ENCODE results near the gene CADM1. TPM values are rescaled to one million over a fixed set of nuclear protein-coding genes. Genes with fewer than 3 reads are reported as not detected.

CADM1 gene
- polyA plus RNA-seq (ENCODE audit: insufficient read length in 3 of 3) = 100 to 1,000 TPM; 122 to 132 (median 131) TPM
- long read RNA-seq, donor 1, transcript CADM1-222 (10 exons, 1,246 nt) = major isoform, 15 of 67 reads
- long read RNA-seq, donor 1, transcript CADM1-220 (2 exons, 734 nt) = minor isoform, 7 of 67 reads
- long read RNA-seq, donor 1, partial matches to known transcripts = 45 of 67 reads
- long read RNA-seq, donor 1, other reads (novel, unspliced or antisense) = 0 of 67 reads
- long read RNA-seq, donor 2, transcript CADM1-222 (10 exons, 1,246 nt) = minor isoform, 12 of 81 reads
- long read RNA-seq, donor 2, transcript CADM1-220 (2 exons, 734 nt) = major isoform, 17 of 81 reads
- long read RNA-seq, donor 2, partial matches to known transcripts = 52 of 81 reads
- long read RNA-seq, donor 2, other reads (novel, unspliced or antisense) = 0 of 81 reads
- long read RNA-seq, donor 3, transcript CADM1-220 (2 exons, 734 nt) = major isoform, 13 of 39 reads
- long read RNA-seq, donor 3, partial matches to known transcripts = 23 of 39 reads
- long read RNA-seq, donor 3, other reads (novel, unspliced or antisense) = 0 of 39 reads
- long read RNA-seq, donor 4, transcript CADM1-222 (10 exons, 1,246 nt) = major isoform, 7 of 28 reads
- long read RNA-seq, donor 4, transcript CADM1-220 (2 exons, 734 nt) = minor isoform, 6 of 28 reads
- long read RNA-seq, donor 4, partial matches to known transcripts = 15 of 28 reads
- long read RNA-seq, donor 4, other reads (novel, unspliced or antisense) = 0 of 28 reads
- long read RNA-seq, donor 5, transcript CADM1-220 (2 exons, 734 nt) = major isoform, 5 of 37 reads
- long read RNA-seq, donor 5, partial matches to known transcripts = 28 of 37 reads
- long read RNA-seq, donor 5, other reads (novel, unspliced or antisense) = 0 of 37 reads
- long read RNA-seq, donor 6, transcript CADM1-222 (10 exons, 1,246 nt) = major isoform, 10 of 49 reads
- long read RNA-seq, donor 6, partial matches to known transcripts = 35 of 49 reads
- long read RNA-seq, donor 6, other reads (novel, unspliced or antisense) = 0 of 49 reads
- long read RNA-seq, donor 7, transcript CADM1-220 (2 exons, 734 nt) = major isoform, 14 of 103 reads
- long read RNA-seq, donor 7, transcript CADM1-222 (10 exons, 1,246 nt) = minor isoform, 6 of 103 reads
- long read RNA-seq, donor 7, partial matches to known transcripts = 83 of 103 reads
- long read RNA-seq, donor 7, other reads (novel, unspliced or antisense) = 0 of 103 reads
- long read RNA-seq, donor 8, transcript CADM1-220 (2 exons, 734 nt) = major isoform, 13 of 72 reads
- long read RNA-seq, donor 8, partial matches to known transcripts = 56 of 72 reads
- long read RNA-seq, donor 8, other reads (novel, unspliced or antisense) = 0 of 72 reads
- long read RNA-seq, donor 9, transcript CADM1-222 (10 exons, 1,246 nt) = major isoform, 15 of 84 reads
- long read RNA-seq, donor 9, transcript CADM1-220 (2 exons, 734 nt) = minor isoform, 13 of 84 reads
- long read RNA-seq, donor 9, partial matches to known transcripts = 56 of 84 reads
- long read RNA-seq, donor 9, other reads (novel, unspliced or antisense) = 0 of 84 reads
- long read RNA-seq, donor 10, transcript CADM1-222 (10 exons, 1,246 nt) = minor isoform, 7 of 82 reads
- long read RNA-seq, donor 10, transcript CADM1-220 (2 exons, 734 nt) = major isoform, 16 of 82 reads
- long read RNA-seq, donor 10, partial matches to known transcripts = 59 of 82 reads
- long read RNA-seq, donor 10, other reads (novel, unspliced or antisense) = 0 of 82 reads
- long read RNA-seq, donor 11, transcript CADM1-220 (2 exons, 734 nt) = major isoform, 6 of 35 reads
- long read RNA-seq, donor 11, partial matches to known transcripts = 26 of 35 reads
- long read RNA-seq, donor 11, other reads (novel, unspliced or antisense) = 0 of 35 reads
- long read RNA-seq, donor 12, transcript CADM1-222 (10 exons, 1,246 nt) = minor isoform, 14 of 84 reads
- long read RNA-seq, donor 12, transcript CADM1-220 (2 exons, 734 nt) = major isoform, 16 of 84 reads
- long read RNA-seq, donor 12, partial matches to known transcripts = 54 of 84 reads
- long read RNA-seq, donor 12, other reads (novel, unspliced or antisense) = 0 of 84 reads
- long read RNA-seq, donor 13, transcript CADM1-220 (2 exons, 734 nt) = major isoform, 5 of 16 reads
- long read RNA-seq, donor 13, partial matches to known transcripts = 8 of 16 reads
- long read RNA-seq, donor 13, other reads (novel, unspliced or antisense) = 0 of 16 reads
- long read RNA-seq, donor 14 = 0 reads
- long read RNA-seq, donor 15, transcript CADM1-222 (10 exons, 1,246 nt) = major isoform, 10 of 34 reads
- long read RNA-seq, donor 15, partial matches to known transcripts = 22 of 34 reads
- long read RNA-seq, donor 15, other reads (novel, unspliced or antisense) = 0 of 34 reads
- long read RNA-seq, donor 16, transcript CADM1-220 (2 exons, 734 nt) = major isoform, 14 of 70 reads
- long read RNA-seq, donor 16, transcript CADM1-222 (10 exons, 1,246 nt) = minor isoform, 9 of 70 reads
- long read RNA-seq, donor 16, partial matches to known transcripts = 46 of 70 reads
- long read RNA-seq, donor 16, other reads (novel, unspliced or antisense) = 0 of 70 reads

GRCh38 chr11:115504276-115505158 lies at the start of gene CADM1:
TSS of gene CADM1 (minus strand) at chr11:115504415.
- peak; percentile 95 for DNase-seq

- DNase-seq = no peak
Measured at GRCh38 chr11:115552773-115553438, 48.7 kb upstream of the CADM1 start.

GRCh38 chr11:115552151-115552772 lies 48.0 kb upstream of the CADM1 start:
- DNase-seq = no peak

GRCh38 chr11:115550291-115551059 lies 46.3 kb upstream of the CADM1 start:
- no peak for DNase-seq

- DNase-seq = no peak
Measured at GRCh38 chr11:115548878-115549528, 44.8 kb upstream of the CADM1 start.

- no peak for DNase-seq
Measured at GRCh38 chr11:115545581-115546210, 41.5 kb upstream of the CADM1 start.

- DNase-seq = no peak
Measured at GRCh38 chr11:115544422-115544948, 40.3 kb upstream of the CADM1 start.

- no peak for DNase-seq
Measured at GRCh38 chr11:115541518-115541917, 37.3 kb upstream of the CADM1 start.

GRCh38 chr11:115539844-115540243 lies 35.6 kb upstream of the CADM1 start:
- DNase-seq = no peak

- DNase-seq = no peak
Measured at GRCh38 chr11:115535781-115536180, 31.6 kb upstream of the CADM1 start.

- DNase-seq = no peak
Measured at GRCh38 chr11:115530752-115531151, 26.5 kb upstream of the CADM1 start.

- DNase-seq = no peak
Measured at GRCh38 chr11:115528225-115528624, 24.0 kb upstream of the CADM1 start.

GRCh38 chr11:115527534-115528125 lies 23.4 kb upstream of the CADM1 start:
- DNase-seq = peak; percentile 63

- DNase-seq = peak; percentile 71
Measured at GRCh38 chr11:115525531-115526006, 21.4 kb upstream of the CADM1 start.
